Measurements from ENCODE around the gene COL4A1. TPM values are rescaled to one million over a fixed set of nuclear protein-coding genes. Genes with fewer than 3 reads are reported as not detected.

COL4A1 gene
- polyA plus RNA-seq, 1 donor (not counting 4 experiments of a cell fraction or from before 2014, with no cell fraction given): 22.3 TPM

DNA sequence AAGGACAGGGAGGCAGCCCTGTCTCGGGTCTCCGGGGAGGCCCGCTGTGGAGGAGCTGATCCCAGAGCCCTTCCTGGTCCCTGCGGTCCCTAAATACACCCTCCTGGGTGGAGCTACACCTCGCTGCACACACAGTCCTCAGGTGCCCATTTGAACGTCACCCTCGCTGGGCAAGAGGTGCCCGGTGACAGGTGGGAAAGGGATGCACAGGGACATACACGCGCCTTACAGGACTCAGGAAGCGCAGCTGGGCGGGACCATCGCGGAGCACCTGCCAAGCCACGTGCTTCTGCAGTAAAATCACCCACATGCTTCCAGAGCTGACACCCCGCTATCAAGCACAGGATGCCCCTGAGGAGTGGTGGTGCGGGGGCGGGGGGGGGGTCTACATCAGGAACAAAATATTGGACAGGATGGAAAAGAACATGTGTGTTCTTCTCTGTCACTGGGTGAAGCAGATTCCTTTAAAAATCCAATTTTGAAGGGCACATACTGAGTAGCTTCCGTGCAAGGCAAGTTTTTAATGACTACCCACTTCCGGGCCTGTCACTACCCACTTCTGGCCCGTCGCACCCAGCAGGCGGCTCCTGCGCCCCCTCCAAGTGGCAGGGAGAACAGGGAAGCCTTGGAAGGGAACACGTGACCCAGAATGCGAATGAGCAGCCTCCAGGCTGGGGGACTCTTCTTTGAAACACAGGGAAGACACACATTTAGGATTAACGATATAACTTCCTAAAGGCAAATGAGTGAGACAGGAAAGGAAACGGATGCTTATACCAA is 78.9 kb downstream of the COL4A1 start:
- Histone ChIP-seq H3K4me3 (ENCODE audit: control insufficient read depth in 2 of 3, extremely low read depth in 1 of 3, insufficient read depth in 2 of 3, low read depth in 1 of 3, low read length in 3 of 3) (no peak overlapping the region), H3K9ac (ENCODE audit: control insufficient read depth, extremely low read depth, insufficient read depth, low read length) (no peak overlapping the region), H3K9me1 (ENCODE audit: control insufficient read depth, extremely low read depth, insufficient read depth, low read length) (no peaks in the 10 kb centered on the region), H3K79me2 (ENCODE audit: control insufficient read depth, insufficient read depth, low read length) (no peaks in the 10 kb centered on the region), H3K36me3 (ENCODE audit: control insufficient read depth in 2 of 2, extremely low read depth in 1 of 2, insufficient read depth in 2 of 2, low read length in 2 of 2) (no peaks in the 10 kb centered on the region), H3K9me3 (ENCODE audit: control insufficient read depth, low read depth, low read length) (no peaks in the 10 kb centered on the region), H4K20me1 (ENCODE audit: control insufficient read depth, extremely low read depth, insufficient read depth, low read length) (no peaks in the 10 kb centered on the region), H3K27ac (ENCODE audit: control insufficient read depth, insufficient read depth, low read length) (no peak overlapping the region), H3K4me1 (ENCODE audit: control insufficient read depth, extremely low read depth, insufficient read depth, low read length) (peaks cover 18% of the 10 kb centered on the region), H3K4me2 (ENCODE audit: control insufficient read depth, extremely low read depth, insufficient read depth, low read depth, low read length) (no peak overlapping the region), H2AFZ (ENCODE audit: control insufficient read depth, low read length) (no peak overlapping the region), H3K27me3 (ENCODE audit: control insufficient read depth, extremely low read depth, insufficient read depth, low read length) (no peaks in the 10 kb centered on the region)
- dilution Hi-C loops (cut with MboI; ENCODE audit: extremely low pct_ligation_motif_present, low sequenced_read_pairs): no loop called here
- no peak for DNase-seq (ENCODE audit: low read depth, low spot score)
- no peak for FAIRE-seq
- TF ChIP-seq, protein P1, sequence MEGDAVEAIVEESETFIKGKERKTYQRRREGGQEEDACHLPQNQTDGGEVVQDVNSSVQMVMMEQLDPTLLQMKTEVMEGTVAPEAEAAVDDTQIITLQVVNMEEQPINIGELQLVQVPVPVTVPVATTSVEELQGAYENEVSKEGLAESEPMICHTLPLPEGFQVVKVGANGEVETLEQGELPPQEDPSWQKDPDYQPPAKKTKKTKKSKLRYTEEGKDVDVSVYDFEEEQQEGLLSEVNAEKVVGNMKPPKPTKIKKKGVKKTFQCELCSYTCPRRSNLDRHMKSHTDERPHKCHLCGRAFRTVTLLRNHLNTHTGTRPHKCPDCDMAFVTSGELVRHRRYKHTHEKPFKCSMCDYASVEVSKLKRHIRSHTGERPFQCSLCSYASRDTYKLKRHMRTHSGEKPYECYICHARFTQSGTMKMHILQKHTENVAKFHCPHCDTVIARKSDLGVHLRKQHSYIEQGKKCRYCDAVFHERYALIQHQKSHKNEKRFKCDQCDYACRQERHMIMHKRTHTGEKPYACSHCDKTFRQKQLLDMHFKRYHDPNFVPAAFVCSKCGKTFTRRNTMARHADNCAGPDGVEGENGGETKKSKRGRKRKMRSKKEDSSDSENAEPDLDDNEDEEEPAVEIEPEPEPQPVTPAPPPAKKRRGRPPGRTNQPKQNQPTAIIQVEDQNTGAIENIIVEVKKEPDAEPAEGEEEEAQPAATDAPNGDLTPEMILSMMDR (optimal IDR thresholded peaks at IDR 0.05 in 1 of 3, IDR thresholded peaks at IDR 0.05 in 1 of 3, conservative IDR thresholded peaks at IDR 0.05 in 1 of 3; ENCODE audit: extremely low read depth in 1 of 3, insufficient read depth in 2 of 3, low read length in 3 of 3): no peak
- TF ChIP-seq EZH2 (IDR thresholded peaks at IDR 0.05; ENCODE audit: low read length): no peak

DNA sequence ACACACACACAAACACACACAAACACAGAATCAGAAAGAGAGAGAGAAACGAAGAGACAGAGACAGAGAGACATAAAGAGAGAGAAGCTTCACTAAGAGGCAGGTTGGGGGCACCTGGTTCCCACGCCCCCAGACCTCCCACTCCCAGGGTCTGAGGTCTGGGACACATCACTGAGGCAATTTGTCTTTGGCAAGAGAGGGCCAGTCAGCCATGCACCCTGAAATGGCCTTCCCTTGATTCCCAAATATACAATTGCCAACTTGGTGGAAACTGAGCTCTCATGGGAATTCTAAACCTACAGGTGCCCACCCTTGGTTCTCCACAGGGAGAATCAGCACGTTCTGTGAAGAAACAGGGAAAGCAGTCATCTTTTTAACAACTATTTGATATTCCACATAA is 79.5 kb downstream of the COL4A1 start:
- Histone ChIP-seq H3K4me3 (ENCODE audit: control insufficient read depth in 2 of 3, extremely low read depth in 1 of 3, insufficient read depth in 2 of 3, low read depth in 1 of 3, low read length in 3 of 3) (no peak overlapping the region), H3K36me3 (ENCODE audit: control insufficient read depth in 2 of 2, extremely low read depth in 1 of 2, insufficient read depth in 2 of 2, low read length in 2 of 2) (no peaks in the 10 kb centered on the region), H3K9me1 (ENCODE audit: control insufficient read depth, extremely low read depth, insufficient read depth, low read length) (no peaks in the 10 kb centered on the region), H4K20me1 (ENCODE audit: control insufficient read depth, extremely low read depth, insufficient read depth, low read length) (no peaks in the 10 kb centered on the region), H3K4me1 (ENCODE audit: control insufficient read depth, extremely low read depth, insufficient read depth, low read length) (peaks cover 18% of the 10 kb centered on the region), H3K9me3 (ENCODE audit: control insufficient read depth, low read depth, low read length) (no peaks in the 10 kb centered on the region), H3K9ac (ENCODE audit: control insufficient read depth, extremely low read depth, insufficient read depth, low read length) (no peak overlapping the region), H3K27ac (ENCODE audit: control insufficient read depth, insufficient read depth, low read length) (no peak overlapping the region), H2AFZ (ENCODE audit: control insufficient read depth, low read length) (no peak overlapping the region), H3K27me3 (ENCODE audit: control insufficient read depth, extremely low read depth, insufficient read depth, low read length) (no peaks in the 10 kb centered on the region), H3K79me2 (ENCODE audit: control insufficient read depth, insufficient read depth, low read length) (no peaks in the 10 kb centered on the region), H3K4me2 (ENCODE audit: control insufficient read depth, extremely low read depth, insufficient read depth, low read depth, low read length) (no peak overlapping the region)
- no peak for TF ChIP-seq EZH2 (IDR thresholded peaks at IDR 0.05; ENCODE audit: low read length)
- TF ChIP-seq, protein P1 (optimal IDR thresholded peaks at IDR 0.05 in 1 of 3, IDR thresholded peaks at IDR 0.05 in 1 of 3, conservative IDR thresholded peaks at IDR 0.05 in 1 of 3; ENCODE audit: extremely low read depth in 1 of 3, insufficient read depth in 2 of 3, low read length in 3 of 3): no peak
- DNase-seq (ENCODE audit: low read depth, low spot score): no peak
- no peak for FAIRE-seq
- dilution Hi-C loops (cut with MboI; ENCODE audit: extremely low pct_ligation_motif_present, low sequenced_read_pairs): no loop called here

Measured in keratinocyte (primary cell).